ENCODE results near the gene USP32. TPM values are rescaled to one million over a fixed set of nuclear protein-coding genes. Genes with fewer than 3 reads are reported as not detected.

The USP32 gene
- polyA plus RNA-seq, 1 donor (not counting 4 experiments of a cell fraction or from before 2014, with no cell fraction given) = 37.6 TPM

DNA sequence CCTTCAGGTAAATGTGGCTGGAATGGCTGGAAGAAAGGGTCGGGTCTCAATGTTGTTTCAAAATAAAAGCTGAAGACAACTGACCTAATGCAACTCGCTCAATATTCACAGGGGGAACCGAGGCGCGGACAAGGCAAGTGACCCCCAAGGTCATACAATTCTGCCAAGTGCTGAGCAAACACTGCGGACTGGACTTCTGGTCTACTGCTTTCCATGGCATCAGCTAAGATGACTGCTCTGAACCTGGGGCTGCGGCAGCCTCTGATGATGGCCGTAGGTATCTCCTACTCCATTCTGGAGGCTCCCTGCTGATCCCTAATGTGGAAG, 220.2 kb downstream of the USP32 start:
- Histone ChIP-seq H3K4me2 (ENCODE audit: control insufficient read depth, extremely low read depth, insufficient read depth, low read depth, low read length) (no peak overlapping the region), H3K79me2 (ENCODE audit: control insufficient read depth, insufficient read depth, low read length) (no peaks in the 10 kb centered on the region), H3K4me3 (ENCODE audit: control insufficient read depth in 2 of 3, extremely low read depth in 1 of 3, insufficient read depth in 2 of 3, low read depth in 1 of 3, low read length in 3 of 3) (no peak overlapping the region), H3K4me1 (ENCODE audit: control insufficient read depth, extremely low read depth, insufficient read depth, low read length) (peaks cover 7% of the 10 kb centered on the region), H3K27ac (ENCODE audit: control insufficient read depth, insufficient read depth, low read length) (no peak overlapping the region), H3K9me1 (ENCODE audit: control insufficient read depth, extremely low read depth, insufficient read depth, low read length) (no peaks in the 10 kb centered on the region), H3K27me3 (ENCODE audit: control insufficient read depth, extremely low read depth, insufficient read depth, low read length) (no peaks in the 10 kb centered on the region), H3K9me3 (ENCODE audit: control insufficient read depth, low read depth, low read length) (no peaks in the 10 kb centered on the region), H2AFZ (ENCODE audit: control insufficient read depth, low read length) (no peak overlapping the region), H3K9ac (ENCODE audit: control insufficient read depth, extremely low read depth, insufficient read depth, low read length) (no peak overlapping the region), H3K36me3 (ENCODE audit: control insufficient read depth in 2 of 2, extremely low read depth in 1 of 2, insufficient read depth in 2 of 2, low read length in 2 of 2) (no peaks in the 10 kb centered on the region), H4K20me1 (ENCODE audit: control insufficient read depth, extremely low read depth, insufficient read depth, low read length) (peaks cover 4% of the 10 kb centered on the region)
- TF ChIP-seq EZH2 (IDR thresholded peaks at IDR 0.05; ENCODE audit: low read length) (no peak), CTCF (optimal IDR thresholded peaks at IDR 0.05 in 1 of 3, IDR thresholded peaks at IDR 0.05 in 1 of 3, conservative IDR thresholded peaks at IDR 0.05 in 1 of 3; ENCODE audit: extremely low read depth in 1 of 3, insufficient read depth in 2 of 3, low read length in 3 of 3) (no peak)
- dilution Hi-C loops (cut with MboI; ENCODE audit: extremely low pct_ligation_motif_present, low sequenced_read_pairs) = no loop called here
- DNase-seq (ENCODE audit: low read depth, low spot score) = no peak
- no peak for FAIRE-seq

DNA sequence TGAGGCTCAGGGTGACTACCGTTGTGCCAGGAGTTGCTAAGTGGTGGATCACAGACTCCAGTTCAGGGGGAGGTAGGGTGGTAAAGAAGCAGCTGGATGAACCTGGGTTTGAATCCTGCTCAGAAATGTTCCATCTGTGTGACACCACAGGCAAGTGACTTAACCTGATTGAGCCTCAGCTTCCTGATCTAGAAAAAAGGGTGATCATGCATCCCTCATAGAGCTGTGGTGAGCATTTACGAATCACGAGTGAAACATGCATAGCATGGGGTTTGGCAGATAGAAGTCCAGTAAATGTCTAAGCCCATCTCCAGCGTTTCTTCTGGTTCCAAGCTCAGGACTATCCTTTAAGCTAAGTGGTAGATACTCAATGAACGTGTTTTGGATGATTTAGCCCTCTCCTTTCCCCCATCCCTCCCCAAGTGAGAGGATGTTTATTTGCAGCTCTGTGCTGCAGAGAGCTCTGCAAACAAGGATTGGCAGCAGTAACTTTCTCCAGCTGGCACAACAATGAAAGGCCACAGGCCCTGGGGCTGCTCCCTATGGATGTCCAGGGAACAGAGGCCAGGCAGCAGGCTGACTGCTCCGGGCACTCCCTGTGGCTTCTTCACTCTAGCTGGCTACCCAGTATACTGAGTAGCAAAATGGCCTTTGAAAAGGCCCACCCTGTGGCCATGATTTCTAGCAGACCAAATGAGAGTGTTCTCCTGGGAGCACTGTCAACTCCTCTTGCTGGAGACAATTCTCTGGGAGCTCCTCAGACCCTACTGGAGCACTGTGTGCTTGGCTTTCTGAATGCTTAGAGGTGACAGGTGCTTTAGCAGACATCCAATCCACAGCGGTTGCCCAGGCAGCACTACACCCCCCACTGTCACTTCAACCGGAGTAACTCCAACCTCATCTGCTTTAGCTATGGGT, 220.8 kb downstream of the USP32 start:
- Histone ChIP-seq H3K4me1 (ENCODE audit: control insufficient read depth, extremely low read depth, insufficient read depth, low read length) (peaks cover 7% of the 10 kb centered on the region), H4K20me1 (ENCODE audit: control insufficient read depth, extremely low read depth, insufficient read depth, low read length) (peaks cover 4% of the 10 kb centered on the region), H2AFZ (ENCODE audit: control insufficient read depth, low read length) (no peak overlapping the region), H3K4me2 (ENCODE audit: control insufficient read depth, extremely low read depth, insufficient read depth, low read depth, low read length) (no peak overlapping the region), H3K9me1 (ENCODE audit: control insufficient read depth, extremely low read depth, insufficient read depth, low read length) (no peaks in the 10 kb centered on the region), H3K27ac (ENCODE audit: control insufficient read depth, insufficient read depth, low read length) (no peak overlapping the region), H3K9me3 (ENCODE audit: control insufficient read depth, low read depth, low read length) (no peaks in the 10 kb centered on the region), H3K4me3 (ENCODE audit: control insufficient read depth in 2 of 3, extremely low read depth in 1 of 3, insufficient read depth in 2 of 3, low read depth in 1 of 3, low read length in 3 of 3) (no peak overlapping the region), H3K79me2 (ENCODE audit: control insufficient read depth, insufficient read depth, low read length) (no peaks in the 10 kb centered on the region), H3K27me3 (ENCODE audit: control insufficient read depth, extremely low read depth, insufficient read depth, low read length) (no peaks in the 10 kb centered on the region), H3K36me3 (ENCODE audit: control insufficient read depth in 2 of 2, extremely low read depth in 1 of 2, insufficient read depth in 2 of 2, low read length in 2 of 2) (no peaks in the 10 kb centered on the region), H3K9ac (ENCODE audit: control insufficient read depth, extremely low read depth, insufficient read depth, low read length) (no peak overlapping the region)
- FAIRE-seq = no peak
- no peak for DNase-seq (ENCODE audit: low read depth, low spot score)
- dilution Hi-C loops (cut with MboI; ENCODE audit: extremely low pct_ligation_motif_present, low sequenced_read_pairs) = no loop called here
- TF ChIP-seq EZH2 (IDR thresholded peaks at IDR 0.05; ENCODE audit: low read length) = no peak
- no peak for TF ChIP-seq CTCF (optimal IDR thresholded peaks at IDR 0.05 in 1 of 3, IDR thresholded peaks at IDR 0.05 in 1 of 3, conservative IDR thresholded peaks at IDR 0.05 in 1 of 3; ENCODE audit: extremely low read depth in 1 of 3, insufficient read depth in 2 of 3, low read length in 3 of 3)
